ENCODE measurements around the gene MT1B.

MT1B gene

DNA sequence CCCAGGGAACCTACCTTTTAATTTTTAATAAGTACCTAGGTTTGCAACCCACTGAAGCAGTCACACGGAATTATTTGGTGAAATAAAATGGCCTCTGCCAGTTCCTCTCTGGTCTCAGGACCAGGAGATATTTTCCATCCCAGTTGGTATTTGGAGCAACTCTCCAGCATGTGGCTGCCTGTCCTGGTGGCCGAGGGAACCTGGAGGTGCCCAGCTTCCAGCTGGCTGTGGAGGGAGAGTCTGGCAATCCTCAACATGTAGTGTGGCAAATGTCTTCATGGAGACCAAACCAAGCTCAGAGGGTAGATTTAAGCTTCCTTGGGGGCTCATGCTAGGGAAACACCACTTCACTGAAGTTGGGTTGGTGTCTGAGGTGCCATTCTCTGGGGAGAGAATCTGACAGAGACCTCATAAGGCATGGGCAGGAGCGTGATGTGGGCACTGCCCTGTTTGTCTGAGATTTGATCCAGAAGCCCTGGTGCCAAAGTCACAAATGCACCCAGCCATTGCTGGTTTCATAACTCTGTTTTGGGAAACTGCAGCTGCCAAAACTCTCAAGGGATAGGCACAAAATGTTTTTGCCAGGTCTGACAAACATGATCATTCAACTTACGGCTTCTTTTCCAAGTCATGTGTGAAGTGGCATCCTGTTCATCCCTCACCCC lies 33.4 kb downstream of the MT1B start:
- no peak for DNase-seq (ENCODE audit: low read depth)

DNA sequence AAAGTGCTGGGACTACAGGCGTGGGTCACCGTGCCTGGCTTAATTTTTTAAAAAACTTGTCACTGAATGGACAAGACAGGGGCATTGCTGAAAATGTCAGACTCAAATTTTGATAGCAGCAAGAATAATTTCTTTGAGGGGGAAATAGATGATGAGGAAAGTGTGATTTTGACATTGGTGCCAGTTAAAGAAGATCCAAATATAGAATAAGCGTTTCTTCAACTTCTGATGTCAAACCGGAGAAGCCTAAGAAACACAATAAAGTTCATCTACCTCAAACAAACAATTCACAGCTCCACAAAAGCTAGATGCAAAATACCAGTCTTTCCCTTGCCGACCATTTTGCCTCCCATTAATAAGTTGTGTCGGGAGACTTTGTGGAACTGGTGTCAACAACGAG lies 35.1 kb downstream of the MT1B start:
- no peak for DNase-seq (ENCODE audit: low read depth)

DNA sequence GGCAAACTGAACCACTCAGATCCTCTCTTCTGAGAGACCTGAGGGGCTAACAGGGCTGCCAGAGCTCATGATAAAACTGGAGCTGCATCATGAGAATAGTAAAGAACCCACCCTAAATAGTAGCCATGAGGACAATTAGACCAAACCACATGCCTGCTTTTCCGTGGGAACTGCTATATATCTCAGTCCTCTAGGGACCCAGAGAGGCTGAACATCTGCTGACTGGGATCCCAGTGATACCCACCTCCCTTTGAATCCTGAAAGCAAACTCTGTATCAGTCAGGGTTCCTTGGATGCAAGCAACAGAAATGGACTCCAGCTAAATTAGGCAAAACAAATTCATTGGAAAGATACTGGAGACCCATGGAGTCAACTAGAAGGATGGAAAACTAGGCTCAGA lies 37.1 kb downstream of the MT1B start:
- no peak for DNase-seq (ENCODE audit: low read depth)

DNA sequence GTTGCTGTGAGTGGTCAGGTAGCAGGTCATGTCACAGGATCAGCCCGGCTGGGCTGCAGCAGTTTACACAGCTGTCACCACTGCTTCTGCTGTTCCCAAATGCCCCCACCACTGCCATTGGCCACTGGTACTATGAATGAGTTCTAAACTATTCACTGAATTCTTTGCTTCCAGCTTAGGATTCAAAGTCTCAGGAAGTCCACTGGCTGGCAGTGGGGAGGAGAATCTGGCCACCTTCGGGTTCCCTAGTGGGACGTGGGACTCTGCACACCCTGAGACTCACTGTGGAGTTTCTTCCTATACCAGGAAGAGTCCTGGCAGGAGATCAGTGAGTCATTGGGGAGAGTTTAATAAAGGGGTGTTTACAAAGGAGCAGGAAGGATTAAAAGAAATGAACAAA lies 37.5 kb downstream of the MT1B start:
- DNase-seq (ENCODE audit: low read depth): peak; percentile 38

DNA sequence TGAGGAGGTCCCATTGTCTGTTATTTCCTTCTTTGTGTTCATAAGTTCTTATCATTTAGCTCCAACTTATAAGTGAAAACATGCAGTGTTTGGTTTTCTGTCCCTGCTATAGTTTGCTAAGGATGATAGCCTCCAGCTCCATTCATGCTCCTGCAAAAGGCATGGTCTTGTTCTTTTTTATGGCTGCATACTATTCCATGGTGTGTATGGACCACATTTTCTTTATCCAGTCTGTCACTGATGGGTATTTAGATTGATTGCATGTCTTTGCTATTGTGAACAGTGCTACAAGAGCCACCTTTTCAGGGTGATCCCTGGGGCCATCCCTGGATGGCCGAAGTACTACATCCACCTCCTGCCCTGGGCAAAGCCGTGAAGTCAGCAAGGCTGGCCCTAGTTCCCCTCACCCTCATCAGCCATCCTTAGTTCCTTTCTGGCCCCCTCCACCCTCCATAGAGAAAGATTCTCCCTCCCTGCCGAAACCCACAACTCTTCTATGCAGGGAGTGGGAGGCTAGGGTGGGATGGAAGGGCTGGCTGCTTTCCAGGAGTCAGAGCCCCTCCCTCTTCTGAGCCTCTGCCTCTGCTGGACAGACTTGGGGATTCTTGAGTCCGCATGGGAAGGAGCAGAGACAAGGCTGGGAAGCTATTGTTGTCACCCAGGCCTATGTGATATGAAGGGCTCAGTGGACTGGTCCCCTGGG lies 38.9 kb downstream of the MT1B start:
- no peak for DNase-seq (ENCODE audit: low read depth)

DNA sequence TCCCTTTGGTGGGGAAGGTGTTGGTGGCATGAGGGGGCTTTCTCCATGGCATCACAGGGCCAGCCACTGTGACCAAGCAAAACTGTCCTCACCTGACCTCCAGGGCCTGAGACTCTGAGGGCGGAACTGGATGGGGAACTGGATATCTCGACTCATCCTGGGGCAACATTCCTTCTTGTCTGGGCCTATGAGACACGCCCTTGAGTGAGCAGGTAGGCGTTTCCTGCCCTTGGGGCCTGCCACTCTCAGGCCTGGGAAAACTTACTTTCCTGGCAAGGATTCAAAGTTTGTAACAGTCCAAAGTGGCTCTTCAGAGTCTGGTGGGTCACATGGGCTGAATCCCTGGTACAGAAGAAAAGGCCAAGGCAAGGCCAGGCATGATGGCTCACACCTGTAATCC lies 40.2 kb downstream of the MT1B start:
- peak; percentile 61 for DNase-seq (ENCODE audit: low read depth)

DNA sequence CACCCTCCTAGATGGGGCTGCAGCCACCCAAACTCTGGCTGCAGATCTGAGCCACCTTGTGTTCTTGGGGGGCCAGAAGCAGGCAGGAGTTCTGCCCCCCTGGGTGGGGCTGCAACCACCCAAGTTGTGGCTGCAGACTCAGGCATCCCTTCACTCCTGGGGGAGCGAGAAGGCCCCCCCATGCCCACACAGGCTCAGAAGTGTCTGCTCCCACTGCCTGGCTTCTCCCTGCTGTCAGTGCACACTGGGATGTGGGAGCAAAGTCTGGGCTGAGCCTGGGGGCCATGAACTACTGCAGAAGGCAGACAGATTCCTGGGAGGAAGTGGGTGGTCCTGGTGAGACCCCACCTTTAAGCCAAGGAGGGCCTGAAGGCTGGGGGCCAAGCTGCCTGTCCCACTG lies 43.6 kb downstream of the MT1B start:
- DNase-seq (ENCODE audit: low read depth): no peak

DNA sequence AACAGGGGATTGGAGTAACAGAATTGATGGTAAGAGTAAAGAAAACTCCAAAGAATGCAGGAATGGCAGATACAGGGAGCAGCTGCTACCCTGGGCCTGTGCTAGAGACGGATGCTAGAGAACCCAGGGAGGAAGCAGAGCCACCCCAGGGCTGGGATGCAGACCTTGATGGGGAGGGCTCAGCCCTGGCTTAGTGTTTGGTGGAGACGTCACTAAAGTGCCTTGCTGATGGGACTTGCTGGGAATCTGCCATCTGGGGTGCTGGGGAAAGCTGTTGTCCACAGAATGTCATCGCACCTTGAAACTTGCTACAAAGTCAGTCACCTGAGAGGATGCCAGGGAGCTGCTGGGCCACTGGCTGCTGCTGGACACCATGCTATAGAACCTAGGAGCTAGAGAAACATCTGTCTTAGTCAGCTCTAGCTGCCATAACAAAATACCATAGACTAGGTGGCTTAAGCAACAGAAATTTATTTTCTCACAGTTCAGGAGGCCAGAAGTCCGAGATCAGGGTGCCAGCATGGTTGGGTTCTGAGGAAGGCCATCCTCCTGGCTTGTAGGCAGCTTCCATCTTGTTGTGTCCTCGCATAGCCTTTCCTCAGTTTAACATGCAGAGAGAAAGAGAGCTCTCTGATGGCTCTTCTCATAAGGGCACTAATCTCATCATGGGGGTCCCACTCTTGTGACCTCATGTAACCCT lies 45.9 kb downstream of the MT1B start:
- DNase-seq (ENCODE audit: low read depth): no peak

DNA sequence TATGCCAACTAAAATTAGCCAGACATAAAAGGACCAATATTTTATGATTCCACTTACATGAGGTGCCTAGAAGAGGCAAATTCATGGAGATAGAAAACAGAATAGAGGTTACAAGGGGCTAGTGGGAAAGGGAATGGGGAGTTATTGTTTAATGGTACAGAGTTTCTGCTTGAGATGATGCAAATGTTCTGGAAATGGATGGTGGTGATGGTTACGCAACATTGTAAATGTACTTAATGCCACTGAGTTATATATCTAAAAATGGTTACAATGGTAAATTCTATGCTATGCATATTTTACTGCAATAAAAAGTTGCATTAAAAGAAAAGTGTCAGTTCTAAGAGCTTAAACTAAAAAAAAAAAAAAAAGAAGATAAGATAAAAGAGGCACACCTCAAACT lies 48.5 kb downstream of the MT1B start:
- no peak for DNase-seq (ENCODE audit: low read depth)

DNA sequence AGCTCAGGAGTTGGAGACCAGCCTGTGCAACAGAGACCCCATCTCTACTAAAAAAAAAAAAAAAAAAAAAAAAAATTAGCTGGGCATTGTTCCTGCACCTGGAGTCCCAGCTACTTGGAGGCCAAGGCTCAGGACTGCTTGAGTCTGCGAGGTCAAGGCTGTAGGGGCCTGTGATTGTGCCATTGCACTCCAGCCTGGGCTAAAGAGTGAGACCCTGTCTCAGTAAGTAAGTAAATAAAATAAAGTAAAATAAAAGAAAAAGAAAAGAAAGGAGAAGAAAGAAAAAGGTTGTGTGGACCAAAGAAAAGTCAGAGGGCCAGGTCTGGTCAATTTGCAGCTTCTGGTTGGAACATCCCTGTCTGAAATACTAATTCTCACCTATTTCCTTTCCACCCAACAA lies 48.9 kb downstream of the MT1B start:
- no peak for DNase-seq (ENCODE audit: low read depth)

DNA sequence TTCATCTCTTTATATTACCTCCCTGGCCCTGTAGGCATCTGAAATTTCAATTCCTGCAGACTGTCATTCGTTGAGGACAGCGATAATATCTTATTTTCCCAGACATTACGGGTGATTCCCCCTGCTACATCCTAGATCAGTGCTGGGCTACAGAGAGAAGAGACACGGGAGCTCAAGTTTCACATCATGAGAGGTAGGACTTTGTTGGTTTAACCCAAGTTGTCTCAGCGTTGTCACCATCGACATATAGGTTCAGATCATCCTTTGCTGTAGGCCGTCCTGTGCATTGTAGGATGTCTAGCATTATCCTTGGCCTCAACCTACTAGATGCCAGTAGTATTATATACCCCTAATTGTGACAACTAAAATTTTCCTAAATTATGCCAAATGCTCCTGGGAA lies 49.8 kb downstream of the MT1B start:
- no peak for DNase-seq (ENCODE audit: low read depth)

Measured in EH (cell line).